ENCODE data around the gene KCTD21. TPM values are rescaled to one million over a fixed set of nuclear protein-coding genes. Genes with fewer than 3 reads are reported as not detected.

KCTD21 gene
- total and polyA plus RNA-seq, 2 donors (not counting 1 experiment from before 2014, with no cell fraction given), result 4.3 to 8.0 TPM

DNA sequence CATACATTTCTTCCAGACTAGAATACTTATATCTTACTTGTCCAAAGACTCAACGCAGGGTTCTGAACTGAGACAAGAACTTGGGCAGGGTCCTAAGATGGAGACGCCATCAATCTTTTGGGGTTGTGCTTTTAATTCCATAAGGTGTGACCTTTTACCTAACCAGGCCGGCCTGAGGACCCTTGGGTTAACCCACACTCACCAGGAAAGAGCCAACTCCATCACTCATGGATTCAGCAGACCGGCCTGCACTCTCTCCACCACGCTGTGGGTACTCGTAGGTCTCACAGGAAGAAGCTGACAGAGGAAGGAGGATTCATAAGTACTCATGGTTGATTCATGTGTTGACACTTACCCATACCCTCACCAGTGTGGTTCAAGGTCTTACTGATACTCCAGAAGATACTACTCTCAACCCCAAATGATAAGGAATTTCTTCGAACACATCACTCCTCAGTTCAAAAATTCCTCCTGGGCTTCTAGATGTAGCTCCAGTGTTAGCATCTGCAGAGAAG is 36.5 kb upstream of the KCTD21 start:
- POLR2A ChIA-PET, result no interaction called here
- Histone ChIP-seq H3K9me3 (ENCODE audit: control extremely low read depth in 1 of 3, control insufficient read depth in 2 of 3, insufficient read depth in 1 of 3, low read length in 2 of 3) (no peaks in the 10 kb centered on the region), H4K20me1 (ENCODE audit: control insufficient read depth, insufficient read depth, low read length, poor library complexity, severe bottlenecking) (no peaks in the 10 kb centered on the region), H3K4me1 (ENCODE audit: control insufficient read depth in 2 of 2, insufficient read depth in 2 of 2, low read length in 2 of 2) (peaks cover 46 to 52% of the 10 kb centered on the region in 2 donors), H3K36me3 (replicated peaks in 1 of 2; ENCODE audit: control extremely low read depth in 1 of 2, control insufficient read depth in 1 of 2, extremely low read depth in 1 of 2, insufficient read depth in 2 of 2, low read length in 1 of 2) (peaks cover 3 to 27% of the 10 kb centered on the region in 2 experiments), H2AFZ (ENCODE audit: insufficient read depth, low read depth, low read length, poor library complexity, severe bottlenecking) (no peak overlapping the region), H3K9ac (ENCODE audit: low read length) (no peak overlapping the region), H3K79me2 (ENCODE audit: control insufficient read depth, insufficient read depth, low read length) (no peaks in the 10 kb centered on the region), H3K4me3 (ENCODE audit: control extremely low read depth in 1 of 5, extremely low read depth in 1 of 5, insufficient read depth in 1 of 5, low read depth in 2 of 5, low read length in 4 of 5) (no peak overlapping the region), H3K27me3 (replicated peaks in 1 of 4; ENCODE audit: control extremely low read depth in 1 of 4, control insufficient read depth in 3 of 4, insufficient read depth in 4 of 4, low read length in 3 of 4) (no peaks in the 10 kb centered on the region), H3K27ac (ENCODE audit: low read length in 2 of 2) (no peak overlapping the region), H3K4me2 (replicated peaks; ENCODE audit: low read depth, low read length, poor library complexity, severe bottlenecking) (peak overlapping the region; percentile 67)
- no peaks in the 10 kb centered on the region for H3K9me3 Mint-ChIP-seq (ENCODE audit: insufficient read depth)
- TF ChIP-seq, protein P1, sequence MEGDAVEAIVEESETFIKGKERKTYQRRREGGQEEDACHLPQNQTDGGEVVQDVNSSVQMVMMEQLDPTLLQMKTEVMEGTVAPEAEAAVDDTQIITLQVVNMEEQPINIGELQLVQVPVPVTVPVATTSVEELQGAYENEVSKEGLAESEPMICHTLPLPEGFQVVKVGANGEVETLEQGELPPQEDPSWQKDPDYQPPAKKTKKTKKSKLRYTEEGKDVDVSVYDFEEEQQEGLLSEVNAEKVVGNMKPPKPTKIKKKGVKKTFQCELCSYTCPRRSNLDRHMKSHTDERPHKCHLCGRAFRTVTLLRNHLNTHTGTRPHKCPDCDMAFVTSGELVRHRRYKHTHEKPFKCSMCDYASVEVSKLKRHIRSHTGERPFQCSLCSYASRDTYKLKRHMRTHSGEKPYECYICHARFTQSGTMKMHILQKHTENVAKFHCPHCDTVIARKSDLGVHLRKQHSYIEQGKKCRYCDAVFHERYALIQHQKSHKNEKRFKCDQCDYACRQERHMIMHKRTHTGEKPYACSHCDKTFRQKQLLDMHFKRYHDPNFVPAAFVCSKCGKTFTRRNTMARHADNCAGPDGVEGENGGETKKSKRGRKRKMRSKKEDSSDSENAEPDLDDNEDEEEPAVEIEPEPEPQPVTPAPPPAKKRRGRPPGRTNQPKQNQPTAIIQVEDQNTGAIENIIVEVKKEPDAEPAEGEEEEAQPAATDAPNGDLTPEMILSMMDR (IDR thresholded peaks at IDR 0.05), result no peak
- no peak for TF ChIP-seq EZH2 (IDR thresholded peaks at IDR 0.05; ENCODE audit: borderline replicate concordance, insufficient read depth, low read depth, low read length, poor library complexity, severe bottlenecking)
- no peaks in the 10 kb centered on the region for H3K27me3 Mint-ChIP-seq
- H3K4me1 Mint-ChIP-seq, result peaks cover 63% of the 10 kb centered on the region
- 100% methylated on average over 1 of the region's 7 CpGs for WGBS (ENCODE audit: insufficient coverage)
- ATAC-seq (ENCODE audit: low read depth), result no peak
- intact Hi-C loops (cut with micrococcal nuclease), result loop anchor here (5.0 kb wide), 1 partner anchor 38 kb away; the partner anchor contains the start of genes KCTD21 and USP35
- H3K4me3 Mint-ChIP-seq, result peak overlapping the region; percentile 26
- CTCF ChIA-PET, result interaction anchor here (1.0 to 5.8 kb wide), 2 partner anchors 330 to 340 kb away, joined by 3 to 180 read pairs; no protein-coding TSS in a partner anchor
- H3K27ac Mint-ChIP-seq, result peak overlapping the region; percentile 21
- no peak for DNase-seq

DNA sequence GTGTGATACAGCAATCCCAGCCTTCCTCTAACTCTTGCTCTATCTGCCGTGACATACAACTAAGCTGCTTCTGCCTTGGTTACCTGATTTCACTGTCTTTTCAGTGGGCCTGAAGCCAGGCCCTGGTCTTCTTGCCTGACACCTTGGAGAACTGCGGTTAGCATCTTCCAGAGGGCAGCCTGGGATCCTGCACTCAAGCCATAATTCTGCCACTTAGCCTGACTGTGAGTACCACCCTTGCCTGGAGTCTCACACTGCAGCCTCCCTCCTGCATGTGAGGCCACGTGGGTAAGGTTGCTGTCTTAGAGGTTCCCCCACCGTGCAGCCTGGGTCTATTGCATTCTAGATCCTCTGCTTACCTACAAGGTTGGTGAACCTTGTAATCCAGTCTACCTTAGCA is 36.1 kb upstream of the KCTD21 start:
- H3K27me3 ChIP-seq (replicated peaks in 1 of 4; ENCODE audit: control extremely low read depth in 1 of 4, control insufficient read depth in 3 of 4, insufficient read depth in 4 of 4, low read length in 3 of 4), result no peaks in the 10 kb centered on the region
- no peaks in the 10 kb centered on the region for H3K79me2 ChIP-seq (ENCODE audit: control insufficient read depth, insufficient read depth, low read length)
- peaks cover 3 to 29% of the 10 kb centered on the region in 2 experiments for H3K36me3 ChIP-seq (replicated peaks in 1 of 2; ENCODE audit: control extremely low read depth in 1 of 2, control insufficient read depth in 1 of 2, extremely low read depth in 1 of 2, insufficient read depth in 2 of 2, low read length in 1 of 2)
- no peaks in the 10 kb centered on the region for H3K9me3 Mint-ChIP-seq (ENCODE audit: insufficient read depth)
- ChIA-PET CTCF (no interaction called here), POLR2A (no interaction called here)
- no peak for DNase-seq
- H3K4me1 Mint-ChIP-seq, result peaks cover 60% of the 10 kb centered on the region
- H2AFZ ChIP-seq (ENCODE audit: insufficient read depth, low read depth, low read length, poor library complexity, severe bottlenecking), result no peak overlapping the region
- H3K9me3 ChIP-seq (ENCODE audit: control extremely low read depth in 1 of 3, control insufficient read depth in 2 of 3, insufficient read depth in 1 of 3, low read length in 2 of 3), result no peaks in the 10 kb centered on the region
- H3K4me1 ChIP-seq (ENCODE audit: control insufficient read depth in 2 of 2, insufficient read depth in 2 of 2, low read length in 2 of 2), result peaks cover 46 to 52% of the 10 kb centered on the region in 2 donors
- no peak overlapping the region for H3K4me3 ChIP-seq (ENCODE audit: control extremely low read depth in 1 of 5, extremely low read depth in 1 of 5, insufficient read depth in 1 of 5, low read depth in 2 of 5, low read length in 4 of 5)
- intact Hi-C loops (cut with micrococcal nuclease), result no loop called here
- ATAC-seq (ENCODE audit: low read depth), result no peak
- TF ChIP-seq, protein P1 (IDR thresholded peaks at IDR 0.05), result no peak
- no peak for TF ChIP-seq EZH2 (IDR thresholded peaks at IDR 0.05; ENCODE audit: borderline replicate concordance, insufficient read depth, low read depth, low read length, poor library complexity, severe bottlenecking)
- no peaks in the 10 kb centered on the region for H4K20me1 ChIP-seq (ENCODE audit: control insufficient read depth, insufficient read depth, low read length, poor library complexity, severe bottlenecking)
- peak overlapping the region; percentile 67 for H3K4me2 ChIP-seq (replicated peaks; ENCODE audit: low read depth, low read length, poor library complexity, severe bottlenecking)
- H3K27ac ChIP-seq (ENCODE audit: low read length in 2 of 2), result no peak overlapping the region
- H3K27me3 Mint-ChIP-seq, result no peaks in the 10 kb centered on the region
- 96% methylated on average over 4 of the region's 4 CpGs for WGBS (ENCODE audit: insufficient coverage)
- H3K9ac ChIP-seq (ENCODE audit: low read length), result no peak overlapping the region
- H3K27ac Mint-ChIP-seq, result peak overlapping the region; percentile 21
- H3K4me3 Mint-ChIP-seq, result peak overlapping the region; percentile 26
